H9 (cell line): ENCODE data around the gene ITLN1. TPM values are rescaled to one million over a fixed set of nuclear protein-coding genes. Genes with fewer than 3 reads are reported as not detected.

Experiments
- DNase-seq: peaks from one replicate; pipeline ENCODE4 v3.0.0-alpha.2; 2017
- H2AFZ ChIP-seq: one replicate; pipeline ENCODE4 v1.6.1; 2013; ENCODE audit warnings: mild to moderate bottlenecking, low read length, control low read depth, moderate library complexity
- H2AK5ac ChIP-seq: 2 replicates; pipeline ENCODE4 v1.6.1; 2013; ENCODE audit warnings: low read length, control low read depth, mixed read lengths; ENCODE audit not compliant: insufficient read length
- H2BK120ac ChIP-seq: one replicate; pipeline ENCODE4 v1.6.1; 2013; ENCODE audit warnings: low read depth, mild to moderate bottlenecking, low read length, control low read depth, inconsistent platforms; ENCODE audit not compliant: poor library complexity, severe bottlenecking
- H2BK12ac ChIP-seq: 2 replicates; pipeline ENCODE4 v1.6.1; 2013; ENCODE audit warnings: low read length, control low read depth, mixed read lengths, low read depth; ENCODE audit not compliant: insufficient read length
- H2BK15ac ChIP-seq: 2 replicates; pipeline ENCODE4 v1.6.1; 2013; ENCODE audit warnings: low read depth, low read length, control low read depth
- H2BK20ac ChIP-seq: one replicate; pipeline ENCODE4 v1.6.1; 2013; ENCODE audit warnings: low read depth, mild to moderate bottlenecking, low read length, control low read depth, inconsistent platforms; ENCODE audit not compliant: poor library complexity, severe bottlenecking
- H2BK5ac ChIP-seq: 2 replicates; pipeline ENCODE4 v1.6.1; 2013; ENCODE audit warnings: low read length, control low read depth, mixed read lengths; ENCODE audit not compliant: insufficient read length
- H3K14ac ChIP-seq: 2 replicates; pipeline ENCODE4 v1.6.1; 2013; ENCODE audit warnings: low read length, control low read depth; ENCODE audit not compliant: insufficient read depth
- H3K18ac ChIP-seq: 2 replicates; pipeline ENCODE4 v1.6.1; 2013; ENCODE audit warnings: low read depth, mild to moderate bottlenecking, mixed read lengths, low read length, control low read depth; ENCODE audit not compliant: insufficient read length
- H3K23ac ChIP-seq: 2 replicates; pipeline ENCODE4 v1.6.1; 2013; ENCODE audit warnings: low read length, control low read depth, mixed read lengths, low read depth; ENCODE audit not compliant: insufficient read length
- H3K23me2 ChIP-seq: 2 replicates; pipeline ENCODE4 v1.6.1; 2013; ENCODE audit warnings: low read depth, mild to moderate bottlenecking, mixed read lengths, low read length, control low read depth; ENCODE audit not compliant: insufficient read length, poor library complexity, severe bottlenecking
- H3K27ac ChIP-seq: 2 replicates; pipeline ENCODE4 v1.5.1; 2013; ENCODE audit warnings: low read length, control low read depth, mixed read lengths, low read depth; ENCODE audit not compliant: insufficient read length
- H3K27me3 ChIP-seq: 2 replicates; pipeline ENCODE4 v1.6.1; 2013; ENCODE audit warnings: low read length, control low read depth, inconsistent platforms; ENCODE audit not compliant: insufficient read depth
- H3K4ac ChIP-seq: 2 replicates; pipeline ENCODE4 v1.6.1; 2013; ENCODE audit warnings: low read depth, mild to moderate bottlenecking, control low read depth, inconsistent platforms, low read length, moderate library complexity
- H3K4me1 ChIP-seq: 2 replicates; pipeline ENCODE4 v1.6.1; 2013; ENCODE audit warnings: low read length, control low read depth, inconsistent platforms; ENCODE audit not compliant: insufficient read depth
- H3K4me2 ChIP-seq: 2 replicates; pipeline ENCODE4 v1.6.1; 2013; ENCODE audit warnings: low read length, control low read depth, mixed read lengths; ENCODE audit not compliant: insufficient read length, insufficient read depth
- H3K56ac ChIP-seq: 2 replicates; pipeline ENCODE4 v1.6.1; 2013; ENCODE audit warnings: low read depth, mild to moderate bottlenecking, mixed read lengths, low read length, control low read depth; ENCODE audit not compliant: insufficient read length
- H3K79me1 ChIP-seq: 2 replicates; pipeline ENCODE4 v1.6.1; 2013; ENCODE audit warnings: low read depth, mild to moderate bottlenecking, moderate library complexity, low read length, control low read depth, inconsistent platforms; ENCODE audit not compliant: insufficient read depth, poor library complexity, severe bottlenecking
- H3K79me2 ChIP-seq: 2 replicates; pipeline ENCODE4 v1.6.1; 2013; ENCODE audit warnings: low read length, control low read depth, inconsistent platforms; ENCODE audit not compliant: insufficient read depth
- H3K9ac ChIP-seq: 2 replicates; pipeline ENCODE4 v1.6.1; 2013; ENCODE audit warnings: low read length, control low read depth, mixed read lengths; ENCODE audit not compliant: insufficient read length; ENCODE audit errors: extremely low read depth
- H3K9me3 ChIP-seq: one replicate; pipeline ENCODE4 v1.6.1; 2013; ENCODE audit warnings: low read depth, low read length, inconsistent platforms; ENCODE audit not compliant: control insufficient read depth
- H3T11ph ChIP-seq: one replicate; pipeline ENCODE4 v1.6.1; 2013; ENCODE audit warnings: mild to moderate bottlenecking, low read length, control low read depth, inconsistent platforms
- H4K20me1 ChIP-seq: one replicate; pipeline ENCODE4 v1.6.1; 2013; ENCODE audit not compliant: control insufficient read depth, insufficient read length, insufficient read depth
- H4K5ac ChIP-seq: 2 replicates; pipeline ENCODE4 v1.6.1; 2013; ENCODE audit warnings: low read depth, mild to moderate bottlenecking, mixed read lengths, low read length, control low read depth; ENCODE audit not compliant: insufficient read length
- H4K8ac ChIP-seq: replicated peaks from 2 replicates; pipeline ENCODE4 v1.6.1; 2013; ENCODE audit warnings: low read length, control low read depth, mixed read lengths, low read depth; ENCODE audit not compliant: insufficient read length
- H4K91ac ChIP-seq: 2 replicates; pipeline ENCODE4 v1.6.1; 2013; ENCODE audit warnings: low read depth, mild to moderate bottlenecking, moderate library complexity, mixed read lengths, low read length, control low read depth; ENCODE audit not compliant: insufficient read length
- H3K27ac Mint-ChIP-seq, 3 experiments: 2 replicates in 2 of 3; 3 replicates in 1 of 3; pipeline ENCODE4 v1.8.0; 2020 to 2021; ENCODE audit warnings: mixed read lengths in 3 of 3, mild to moderate bottlenecking in 1 of 3, moderate library complexity in 1 of 3
- H3K27me3 Mint-ChIP-seq: 2 replicates; pipeline ENCODE4 v1.8.0; 2021; ENCODE audit warnings: low read depth, mild to moderate bottlenecking, moderate library complexity, mixed read lengths
- H3K36me3 Mint-ChIP-seq, 3 experiments: 2 replicates in 2 of 3; 3 replicates in 1 of 3; pipeline ENCODE4 v1.8.0; 2020 to 2021; ENCODE audit warnings: low read depth in 3 of 3, mixed read lengths in 3 of 3; ENCODE audit not compliant: insufficient read depth in 1 of 3
- H3K4me1 Mint-ChIP-seq, 2 experiments: 2 replicates each; pipeline ENCODE4 v1.8.0; 2020; ENCODE audit warnings: mixed read lengths in 2 of 2
- H3K4me3 Mint-ChIP-seq, 2 experiments: 2 replicates in 1 of 2; 3 replicates in 1 of 2; pipeline ENCODE4 v1.8.0; 2020 to 2021; ENCODE audit warnings: mild to moderate bottlenecking in 2 of 2, mixed read lengths in 2 of 2, moderate library complexity in 1 of 2
- H3K9me3 Mint-ChIP-seq, 2 experiments: 2 replicates in 1 of 2; 3 replicates in 1 of 2; pipeline ENCODE4 v1.8.0; 2020; ENCODE audit warnings: mild to moderate bottlenecking in 2 of 2, mixed read lengths in 2 of 2, moderate library complexity in 1 of 2
- CTCF ChIP-seq: fragments of 200-600 bp; sonication (generic); conservative IDR thresholded peaks from 3 replicates; pipeline ENCODE4 v1.8.0; 2021; ENCODE audit warnings: antibody characterized with exemption, mild to moderate bottlenecking
- WGBS: extraction: QIAGEN DNeasy Blood & Tissue Kit; methylation state at CpG from one replicate; pipeline ENCODE4 v1.1.7; 2013; ENCODE audit warnings: missing lambda C conversion rate, low lambda C conversion rate, mixed read lengths; ENCODE audit not compliant: insufficient read length; ENCODE audit errors: extremely low coverage; 5-methylcytosine and 5-hydroxymethylcytosine counted together
- total RNA-seq: library from RNA; stranded (reverse); gene quantifications from 2 replicates; pipeline ENCODE4 v1.2.1, GENCODE V29; 2021

ITLN1 gene
- total RNA-seq, 1 experiment from 2014 or later: not detected

DNA sequence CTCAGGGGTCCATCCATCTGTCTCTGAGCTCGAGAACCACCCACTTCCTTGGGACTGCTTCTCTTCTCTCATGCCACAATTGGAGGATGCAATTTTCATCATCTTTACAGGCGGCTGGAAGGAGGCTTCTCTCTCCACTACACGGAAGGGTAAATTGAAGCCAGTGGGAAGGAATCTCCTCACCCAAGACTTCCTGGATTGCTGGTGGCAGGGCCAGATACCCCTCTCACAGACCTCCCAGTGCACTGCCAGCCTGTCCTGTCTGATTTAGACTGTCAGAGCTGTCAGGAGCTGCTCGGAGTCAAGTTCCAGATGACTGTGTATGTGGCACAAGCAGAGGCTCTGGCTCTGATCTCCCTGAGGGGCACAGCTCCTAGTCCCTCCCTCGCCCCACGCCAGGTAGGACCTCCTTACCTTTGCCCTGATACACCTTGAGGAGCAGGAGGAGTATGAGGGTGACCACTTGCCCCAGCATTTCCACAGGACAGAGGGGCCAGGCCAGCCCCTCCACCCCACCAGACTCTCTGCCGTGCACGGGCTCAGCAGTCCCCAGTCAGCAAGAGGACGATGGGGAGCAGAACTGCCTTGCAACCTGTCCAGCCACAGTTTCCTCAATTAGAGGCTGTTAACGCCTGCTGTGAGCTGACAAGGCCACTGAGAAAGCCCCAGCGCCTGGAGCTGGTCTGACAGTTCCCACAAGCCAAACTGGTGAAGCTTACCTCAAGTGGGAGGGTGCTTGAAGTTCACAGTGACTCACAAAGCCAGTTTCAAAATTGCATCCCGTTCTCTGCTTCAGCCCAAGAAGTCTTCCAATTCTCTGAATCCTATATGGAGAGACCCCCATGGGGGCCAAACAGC lies 22.5 kb downstream of the ITLN1 start, which contains the start of gene CD244:
CD244 (minus strand) TSS at position 685 of the 858 bp plus-strand sequence; CDS start at position 475, 210 bp downstream.
- WGBS: no CpG with 5 or more reads among the region's 12 CpGs
- H2BK5ac ChIP-seq: no peak within 1 kb of the TSS
- no peak within 1 kb of the TSS; the same call in 1 of the 2 replicates for H3K14ac ChIP-seq
- no peak within 1 kb of the TSS for H4K91ac ChIP-seq
- no peaks in the 10 kb centered on the region for H3K27me3 ChIP-seq
- no peaks in the 10 kb centered on the region for H3K79me1 ChIP-seq
- no peak within 1 kb of the TSS for H3K27ac ChIP-seq
- no peak within 1 kb of the TSS for H3K23ac ChIP-seq
- no peak within 1 kb of the TSS for H2BK15ac ChIP-seq
- H2AK5ac ChIP-seq: no peak within 1 kb of the TSS
- no peaks in the 10 kb centered on the region for H4K20me1 ChIP-seq
- no peak within 1 kb of the TSS for H4K8ac ChIP-seq
- Mint-ChIP-seq H3K9me3 (no peaks in the 10 kb centered on the region), H3K4me3 (no peak within 1 kb of the TSS), H3K4me1 (0 out of 4 replicates have a peak, but pooled peaks cover 0 to 3% of the 10 kb centered on the region in 2 experiments), H3K36me3 (no peaks in the 10 kb centered on the region), H3K27ac (no peak within 1 kb of the TSS), H3K27me3 (peaks cover 1% of the 10 kb centered on the region; the same call in 1 of the 2 replicates)
- H3K23me2 ChIP-seq: no peaks in the 10 kb centered on the region
- no peak within 1 kb of the TSS for H3K9ac ChIP-seq
- no peak within 1 kb of the TSS for H2BK20ac ChIP-seq
- no peak within 1 kb of the TSS for H4K5ac ChIP-seq
- no peaks in the 10 kb centered on the region for H3K4me1 ChIP-seq
- no peak within 1 kb of the TSS for H3K18ac ChIP-seq
- H3K9me3 ChIP-seq: no peaks in the 10 kb centered on the region
- H3K4ac ChIP-seq: no peak within 1 kb of the TSS
- no peak within 1 kb of the TSS for H2AFZ ChIP-seq
- no peak within 1 kb of the TSS for H3T11ph ChIP-seq
- DNase-seq: peak; percentile 43
- no peak within 1 kb of the TSS for H3K4me2 ChIP-seq
- H3K79me2 ChIP-seq: no peaks in the 10 kb centered on the region
- no peak for TF ChIP-seq CTCF
- no peak within 1 kb of the TSS for H2BK120ac ChIP-seq
- no peak within 1 kb of the TSS for H2BK12ac ChIP-seq
- H3K56ac ChIP-seq: no peak within 1 kb of the TSS
